AG10803 (cell line): Measurements from ENCODE around the gene BHMT2.

ENCODE experiments used
- DNase-seq: peaks from one replicate; pipeline ENCODE4 v3.0.0; 2010; ENCODE audit warnings: low read depth
- H3K4me3 ChIP-seq: 2 replicates; pipeline ENCODE4 v1.5.1; 2011; ENCODE audit warnings: mild to moderate bottlenecking, low read length, control low read depth
- TF ChIP-seq, protein P1 (sequence below): conservative IDR thresholded peaks from 2 replicates; pipeline ENCODE4 v1.5.1; 2011; ENCODE audit warnings: mild to moderate bottlenecking, low read length, control low read depth, inconsistent platforms

Gene BHMT2

DNA sequence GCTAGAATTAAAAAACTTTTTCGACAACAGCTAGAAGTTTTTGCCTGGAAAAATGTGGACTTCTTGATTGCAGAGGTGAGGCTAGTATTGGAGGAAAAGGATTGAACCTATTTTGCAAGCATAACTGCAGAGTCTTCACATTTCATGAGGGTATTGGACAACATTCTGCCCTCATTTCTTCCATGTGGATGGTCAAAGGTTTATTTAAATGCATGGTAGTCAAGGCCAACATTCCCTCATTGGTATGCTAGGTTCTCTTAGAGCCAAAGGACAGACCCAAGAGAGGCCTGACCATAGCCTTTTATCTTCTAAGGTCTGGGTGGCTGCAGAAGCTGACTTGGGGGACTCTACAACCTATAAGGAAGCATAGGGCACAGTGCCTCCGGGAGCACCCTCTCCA, 11.2 kb downstream of the BHMT2 start:
- no peak for DNase-seq
- TF ChIP-seq, protein P1, sequence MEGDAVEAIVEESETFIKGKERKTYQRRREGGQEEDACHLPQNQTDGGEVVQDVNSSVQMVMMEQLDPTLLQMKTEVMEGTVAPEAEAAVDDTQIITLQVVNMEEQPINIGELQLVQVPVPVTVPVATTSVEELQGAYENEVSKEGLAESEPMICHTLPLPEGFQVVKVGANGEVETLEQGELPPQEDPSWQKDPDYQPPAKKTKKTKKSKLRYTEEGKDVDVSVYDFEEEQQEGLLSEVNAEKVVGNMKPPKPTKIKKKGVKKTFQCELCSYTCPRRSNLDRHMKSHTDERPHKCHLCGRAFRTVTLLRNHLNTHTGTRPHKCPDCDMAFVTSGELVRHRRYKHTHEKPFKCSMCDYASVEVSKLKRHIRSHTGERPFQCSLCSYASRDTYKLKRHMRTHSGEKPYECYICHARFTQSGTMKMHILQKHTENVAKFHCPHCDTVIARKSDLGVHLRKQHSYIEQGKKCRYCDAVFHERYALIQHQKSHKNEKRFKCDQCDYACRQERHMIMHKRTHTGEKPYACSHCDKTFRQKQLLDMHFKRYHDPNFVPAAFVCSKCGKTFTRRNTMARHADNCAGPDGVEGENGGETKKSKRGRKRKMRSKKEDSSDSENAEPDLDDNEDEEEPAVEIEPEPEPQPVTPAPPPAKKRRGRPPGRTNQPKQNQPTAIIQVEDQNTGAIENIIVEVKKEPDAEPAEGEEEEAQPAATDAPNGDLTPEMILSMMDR: no peak
- no peak overlapping the region for H3K4me3 ChIP-seq

DNA sequence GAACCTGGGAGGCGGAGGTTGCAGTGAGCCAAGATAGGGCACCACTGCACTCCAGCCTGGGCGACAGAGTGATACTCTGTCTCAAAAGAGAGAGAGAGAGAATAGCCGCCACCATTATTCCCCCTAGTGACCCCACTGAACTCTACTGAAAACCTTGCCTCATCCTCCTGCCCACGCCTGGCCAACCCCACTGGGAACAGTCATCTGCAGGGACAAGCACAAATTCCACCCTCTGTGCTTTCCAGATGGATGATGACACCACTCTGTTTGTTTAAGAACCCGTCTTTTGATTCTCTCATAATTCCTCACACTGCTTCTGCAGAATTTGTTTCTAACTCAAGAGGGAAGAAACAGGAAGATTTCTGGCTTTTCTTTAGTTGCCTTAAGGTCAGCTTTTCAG, 12.2 kb downstream of the BHMT2 start:
- no peak for DNase-seq
- no peak overlapping the region for H3K4me3 ChIP-seq
- TF ChIP-seq, protein P1: no peak

DNA sequence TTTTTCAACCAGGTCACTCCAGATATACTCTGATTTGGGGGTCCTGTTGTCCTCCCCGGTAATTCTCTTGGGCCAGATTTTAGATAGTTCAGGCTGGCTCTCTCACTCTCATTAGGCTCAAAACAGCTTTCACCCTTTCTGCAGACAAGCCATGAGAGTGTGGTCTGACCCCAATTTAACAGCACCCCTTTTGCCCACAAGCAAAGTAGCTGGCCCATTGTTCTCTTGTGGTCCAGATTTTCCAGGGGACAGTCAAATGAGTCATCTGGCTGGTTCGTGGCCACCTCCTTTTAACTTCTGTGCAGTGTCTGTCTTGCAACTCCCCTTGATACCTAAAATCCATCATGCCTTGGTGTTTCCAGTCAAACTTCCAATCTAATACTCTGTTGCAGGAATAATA, 16.5 kb downstream of the BHMT2 start:
- TF ChIP-seq, protein P1: no peak
- no peak for DNase-seq
- no peak overlapping the region for H3K4me3 ChIP-seq

DNA sequence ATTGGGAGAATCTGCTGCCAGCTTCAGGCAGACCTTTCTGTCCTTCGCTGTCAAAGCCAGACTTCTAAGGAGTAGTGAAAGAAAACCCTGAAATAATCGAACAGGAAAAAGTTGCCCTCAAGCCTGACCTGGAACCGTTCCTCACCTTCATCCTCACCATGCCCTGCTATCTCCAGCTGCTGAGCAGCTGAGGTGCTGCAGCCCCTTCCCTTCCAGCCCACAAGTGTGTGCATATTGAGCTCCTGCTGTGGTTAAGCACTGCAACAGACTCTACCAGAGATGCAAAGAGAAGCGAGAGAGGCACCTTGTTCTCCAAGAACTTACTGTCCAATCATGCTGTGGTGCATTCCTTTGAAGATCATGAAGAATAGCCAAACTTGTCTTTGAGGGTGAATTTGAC, 18.9 kb downstream of the BHMT2 start:
- TF ChIP-seq, protein P1: no peak
- no peak overlapping the region for H3K4me3 ChIP-seq
- no peak for DNase-seq

DNA sequence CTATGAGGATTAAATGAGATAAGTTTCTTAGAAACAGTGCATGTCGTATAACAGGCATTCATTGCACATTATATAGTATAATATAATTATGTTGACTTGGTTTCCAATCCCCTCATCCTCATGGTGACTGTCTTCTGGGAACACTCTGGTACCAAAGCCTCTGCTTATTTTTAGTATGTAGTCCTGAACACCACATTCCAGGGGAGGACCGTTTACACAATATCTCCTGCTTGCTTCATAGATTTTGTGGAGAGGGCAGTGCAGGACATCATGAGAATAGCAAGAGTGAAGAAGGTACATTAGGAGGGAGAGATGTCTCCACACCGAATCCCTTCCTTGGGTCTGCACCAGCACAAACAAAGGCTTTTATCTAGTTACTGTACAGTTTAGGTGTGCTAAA, 21.5 kb downstream of the BHMT2 start:
- TF ChIP-seq, protein P1: no peak
- no peak for DNase-seq
- no peak overlapping the region for H3K4me3 ChIP-seq

DNA sequence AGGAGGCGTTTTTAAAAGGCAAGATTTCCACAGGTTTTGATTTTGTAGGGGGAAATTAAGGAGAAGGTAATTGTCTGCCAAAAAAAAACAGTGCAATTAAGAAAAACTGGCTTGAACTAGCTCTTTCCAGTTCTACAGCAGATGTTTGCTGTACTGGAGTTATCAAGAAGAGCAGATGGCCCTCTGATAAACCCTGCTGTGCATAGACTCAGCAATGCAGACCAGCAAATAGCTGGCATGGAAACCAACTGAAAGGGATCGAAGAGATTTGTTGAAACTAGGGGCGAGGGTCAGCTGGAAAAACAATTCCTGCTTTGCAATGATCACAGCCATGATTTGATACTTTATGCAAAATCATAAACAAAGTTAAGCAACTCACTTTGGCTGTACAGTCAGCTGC, 24.2 kb downstream of the BHMT2 start:
- DNase-seq: no peak
- TF ChIP-seq, protein P1: no peak
- no peak overlapping the region for H3K4me3 ChIP-seq

DNA sequence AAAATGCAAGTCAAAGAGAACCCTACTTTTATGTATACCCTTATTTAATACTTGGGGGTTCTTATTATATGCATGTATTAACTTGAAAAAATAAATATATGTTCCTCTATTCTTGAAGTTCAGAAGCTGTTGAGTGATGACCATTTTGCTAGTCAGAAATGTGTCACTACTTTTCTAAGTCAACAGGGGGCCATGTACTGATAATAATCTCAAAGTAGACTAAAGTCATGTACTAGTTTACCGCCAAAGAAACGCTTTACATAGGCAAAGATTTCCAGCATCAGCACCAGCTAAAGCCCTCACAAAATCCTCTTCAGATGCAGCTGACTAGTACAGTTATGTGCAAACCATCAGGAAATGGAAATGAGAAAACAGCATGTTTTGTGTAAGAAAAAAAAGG, 36.3 kb downstream of the BHMT2 start:
- no peak overlapping the region for H3K4me3 ChIP-seq
- TF ChIP-seq, protein P1: no peak
- no peak for DNase-seq
